ENCODE results near the gene SGK2.

DNA sequence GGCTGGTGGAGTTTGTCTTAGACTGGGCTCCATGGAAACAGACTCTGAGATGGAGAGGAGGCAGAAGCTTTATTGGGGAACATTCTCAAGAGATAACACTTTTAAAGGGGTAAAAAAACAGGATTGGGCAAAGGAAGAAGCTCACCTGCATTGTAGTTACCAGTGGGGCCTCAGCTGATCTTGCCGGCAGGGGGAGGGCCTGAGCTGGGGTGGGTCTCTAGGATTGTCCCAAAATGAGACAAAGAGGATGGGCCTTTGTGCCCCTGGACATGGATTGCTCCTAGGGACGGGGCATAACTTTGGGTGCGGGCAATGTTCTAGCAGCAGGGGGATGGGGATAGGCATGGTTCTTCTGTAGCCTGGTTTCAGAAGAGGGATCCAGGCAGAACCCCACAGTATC, 12.5 kb downstream of the SGK2 start:
- TF ChIP-seq EZH2phosphoT487 (IDR thresholded peaks at IDR 0.05; ENCODE audit: borderline replicate concordance, low read length) (no peak), CTCF (IDR thresholded peaks at IDR 0.05; ENCODE audit: low read depth, low read length, poor library complexity, severe bottlenecking) (no peak)

Measured in DOHH2 (cell line).